ENCODE data around the gene VENTX. TPM values are rescaled to one million over a fixed set of nuclear protein-coding genes. Genes with fewer than 3 reads are reported as not detected.

VENTX gene
- total RNA-seq, 1 donor from 2014 or later: not detected

DNA sequence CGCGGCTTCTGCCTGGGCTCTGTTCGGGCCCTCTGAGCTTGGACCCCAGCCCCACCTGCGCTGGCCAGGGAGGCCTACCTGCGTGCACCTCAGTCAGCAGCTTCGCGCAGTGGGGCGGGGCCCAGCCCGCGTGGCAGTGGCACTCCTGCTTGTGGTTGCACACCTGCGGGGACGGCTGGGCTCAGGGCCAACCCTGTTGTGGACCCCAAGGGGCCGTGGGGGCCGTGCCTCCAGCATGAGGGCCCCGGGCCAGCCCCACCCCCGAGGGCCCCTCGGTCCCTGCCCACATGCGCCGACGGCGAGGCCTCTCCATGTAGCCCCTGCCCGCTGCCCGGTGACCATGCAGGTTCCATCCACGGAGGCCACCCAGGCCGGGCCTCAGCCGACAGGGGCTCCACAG is 31.7 kb downstream of the VENTX start:
- no peak overlapping the region for H3K27ac Mint-ChIP-seq
- Histone ChIP-seq H3K36me3 (no peaks in the 10 kb centered on the region), H4K20me1 (ENCODE audit: low read depth) (no peaks in the 10 kb centered on the region)

GRCh38 chr10:133270204-133270603 is 32.5 kb downstream of the VENTX start:
- peaks cover 2% of the 10 kb centered on the region for H3K27me3 ChIP-seq
- H3F3A ChIP-seq (ENCODE audit: low read depth): peaks cover 2% of the 10 kb centered on the region
- H3K4me3 ChIP-seq: no peak overlapping the region
- Mint-ChIP-seq H3K4me1 (peaks cover 6% of the 10 kb centered on the region), H3K36me3 (no peaks in the 10 kb centered on the region), H3K9me3 (no peaks in the 10 kb centered on the region), H3K4me3 (no peak overlapping the region), H3K27me3 (ENCODE audit: insufficient read depth, low read depth) (peaks cover 2% of the 10 kb centered on the region), H3K27ac (no peak overlapping the region)
- H3K4me1 ChIP-seq: peaks cover 3% of the 10 kb centered on the region
- H3K27ac ChIP-seq: no peak overlapping the region
- H3K4me2 ChIP-seq: no peak overlapping the region
- H3K9ac ChIP-seq: no peak overlapping the region
- H3K79me2 ChIP-seq (ENCODE audit: low read depth): no peaks in the 10 kb centered on the region
- H3K36me3 ChIP-seq: no peaks in the 10 kb centered on the region
- H2AFZ ChIP-seq (replicated peaks): no peak overlapping the region
- H4K20me1 ChIP-seq (ENCODE audit: low read depth): no peaks in the 10 kb centered on the region
- DNase-seq (ENCODE audit: low spot score): no peak
- TF ChIP-seq, protein P1, sequence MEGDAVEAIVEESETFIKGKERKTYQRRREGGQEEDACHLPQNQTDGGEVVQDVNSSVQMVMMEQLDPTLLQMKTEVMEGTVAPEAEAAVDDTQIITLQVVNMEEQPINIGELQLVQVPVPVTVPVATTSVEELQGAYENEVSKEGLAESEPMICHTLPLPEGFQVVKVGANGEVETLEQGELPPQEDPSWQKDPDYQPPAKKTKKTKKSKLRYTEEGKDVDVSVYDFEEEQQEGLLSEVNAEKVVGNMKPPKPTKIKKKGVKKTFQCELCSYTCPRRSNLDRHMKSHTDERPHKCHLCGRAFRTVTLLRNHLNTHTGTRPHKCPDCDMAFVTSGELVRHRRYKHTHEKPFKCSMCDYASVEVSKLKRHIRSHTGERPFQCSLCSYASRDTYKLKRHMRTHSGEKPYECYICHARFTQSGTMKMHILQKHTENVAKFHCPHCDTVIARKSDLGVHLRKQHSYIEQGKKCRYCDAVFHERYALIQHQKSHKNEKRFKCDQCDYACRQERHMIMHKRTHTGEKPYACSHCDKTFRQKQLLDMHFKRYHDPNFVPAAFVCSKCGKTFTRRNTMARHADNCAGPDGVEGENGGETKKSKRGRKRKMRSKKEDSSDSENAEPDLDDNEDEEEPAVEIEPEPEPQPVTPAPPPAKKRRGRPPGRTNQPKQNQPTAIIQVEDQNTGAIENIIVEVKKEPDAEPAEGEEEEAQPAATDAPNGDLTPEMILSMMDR (IDR thresholded peaks at IDR 0.05): no peak
- TF ChIP-seq EZH2 (IDR thresholded peaks at IDR 0.05) (no peak), EZH2phosphoT487 (IDR thresholded peaks at IDR 0.05) (no peak)
- no peaks in the 10 kb centered on the region for H3K9me3 ChIP-seq (ENCODE audit: low read depth)

More for the DNA sequence above, 31.7 kb downstream of the VENTX start:
- DNase-seq (ENCODE audit: low spot score): no peak
- Histone ChIP-seq H3K79me2 (ENCODE audit: low read depth) (no peaks in the 10 kb centered on the region), H3K9ac (no peak overlapping the region), H2AFZ (replicated peaks) (no peak overlapping the region), H3K4me3 (no peak overlapping the region), H3K27ac (no peak overlapping the region), H3K27me3 (peaks cover 2% of the 10 kb centered on the region), H3F3A (ENCODE audit: low read depth) (no peaks in the 10 kb centered on the region), H3K4me2 (no peak overlapping the region), H3K9me3 (ENCODE audit: low read depth) (no peaks in the 10 kb centered on the region), H3K4me1 (no peaks in the 10 kb centered on the region)
- Mint-ChIP-seq H3K4me3 (no peak overlapping the region), H3K36me3 (no peaks in the 10 kb centered on the region), H3K4me1 (peaks cover 6% of the 10 kb centered on the region), H3K9me3 (no peaks in the 10 kb centered on the region), H3K27me3 (ENCODE audit: insufficient read depth, low read depth) (peaks cover 4% of the 10 kb centered on the region)
- TF ChIP-seq, protein P1 (IDR thresholded peaks at IDR 0.05): no peak
- TF ChIP-seq EZH2phosphoT487 (IDR thresholded peaks at IDR 0.05): no peak
- no peak for TF ChIP-seq EZH2 (IDR thresholded peaks at IDR 0.05)

GRCh38 chr10:133270773-133271297 is 33.2 kb downstream of the VENTX start:
- H3F3A ChIP-seq (ENCODE audit: low read depth): peaks cover 2% of the 10 kb centered on the region
- H3K36me3 ChIP-seq: no peaks in the 10 kb centered on the region
- H3K9ac ChIP-seq: no peak overlapping the region
- Mint-ChIP-seq H3K27ac (no peak overlapping the region), H3K9me3 (no peaks in the 10 kb centered on the region), H3K36me3 (no peaks in the 10 kb centered on the region), H3K4me3 (no peak overlapping the region), H3K4me1 (peaks cover 2% of the 10 kb centered on the region), H3K27me3 (ENCODE audit: insufficient read depth, low read depth) (peaks cover 2% of the 10 kb centered on the region)
- no peak for DNase-seq (ENCODE audit: low spot score)
- no peak overlapping the region for H2AFZ ChIP-seq (replicated peaks)
- peaks cover 9% of the 10 kb centered on the region for H3K27me3 ChIP-seq
- H3K4me1 ChIP-seq: peaks cover 9% of the 10 kb centered on the region
- H3K9me3 ChIP-seq (ENCODE audit: low read depth): no peaks in the 10 kb centered on the region
- TF ChIP-seq EZH2phosphoT487 (IDR thresholded peaks at IDR 0.05) (no peak), EZH2 (IDR thresholded peaks at IDR 0.05) (no peak)
- TF ChIP-seq, protein P1 (IDR thresholded peaks at IDR 0.05): no peak
- H3K4me3 ChIP-seq: no peak overlapping the region
- no peak overlapping the region for H3K4me2 ChIP-seq
- H3K27ac ChIP-seq: no peak overlapping the region
- H4K20me1 ChIP-seq (ENCODE audit: low read depth): no peaks in the 10 kb centered on the region
- H3K79me2 ChIP-seq (ENCODE audit: low read depth): no peaks in the 10 kb centered on the region

All from neural progenitor cell (in vitro differentiated cells).